ENCODE measurements around the gene PTH2.
A peak's percentile ranks its signal among the peaks of the same experiment; 100 is the strongest.

The PTH2 gene

GRCh38 chr19:49430678-49431329 lies 7.6 kb upstream of the PTH2 start:
- no peak for DNase-seq (ENCODE audit: low read depth)

- no peak for DNase-seq (ENCODE audit: low read depth)
Observed at GRCh38 chr19:49430172-49430677, 7.0 kb upstream of the PTH2 start.

GRCh38 chr19:49428547-49429451 lies 5.6 kb upstream of the PTH2 start:
- DNase-seq (ENCODE audit: low read depth), result no peak

GRCh38 chr19:49427855-49428546 lies 4.8 kb upstream of the PTH2 start:
- DNase-seq (ENCODE audit: low read depth), result no peak

GRCh38 chr19:49427339-49427738 lies 4.1 kb upstream of the PTH2 start:
- no peak for DNase-seq (ENCODE audit: low read depth)

GRCh38 chr19:49425922-49426592 lies 2.8 kb upstream of the PTH2 start:
- no peak for DNase-seq (ENCODE audit: low read depth)

- DNase-seq (ENCODE audit: low read depth), result no peak
Observed at GRCh38 chr19:49425178-49425577, 1.9 kb upstream of the PTH2 start, which contains the start of gene GFY. Gene GFY, plus strand, starts transcription at chr19:49425388. Its CDS starts 1,043 bp downstream, at chr19:49426431.

- no peak for DNase-seq (ENCODE audit: low read depth)
Observed at GRCh38 chr19:49423985-49424303, 703 bp upstream of the PTH2 start.

- no peak for DNase-seq (ENCODE audit: low read depth)
Observed at GRCh38 chr19:49422407-49423070, 702 bp downstream of the PTH2 start.

GRCh38 chr19:49421878-49422202 lies 1.4 kb downstream of the PTH2 start:
- no peak for DNase-seq (ENCODE audit: low read depth)

GRCh38 chr19:49421039-49421877 lies 2.0 kb downstream of the PTH2 start:
- DNase-seq (ENCODE audit: low read depth), result no peak

- no peak for DNase-seq (ENCODE audit: low read depth)
Observed at GRCh38 chr19:49420227-49420626, 3.0 kb downstream of the PTH2 start.

GRCh38 chr19:49419173-49419572 lies 4.1 kb downstream of the PTH2 start:
- no peak for DNase-seq (ENCODE audit: low read depth)

GRCh38 chr19:49418511-49418910 lies 4.7 kb downstream of the PTH2 start:
- no peak for DNase-seq (ENCODE audit: low read depth)

GRCh38 chr19:49417088-49417487 lies 6.2 kb downstream of the PTH2 start:
- DNase-seq (ENCODE audit: low read depth), result no peak

GRCh38 chr19:49415810-49416200 lies 7.4 kb downstream of the PTH2 start:
- no peak for DNase-seq (ENCODE audit: low read depth)

GRCh38 chr19:49415102-49415809 lies 8.0 kb downstream of the PTH2 start:
- DNase-seq (ENCODE audit: low read depth), result peak; percentile 9

GRCh38 chr19:49414256-49414655 lies 9.0 kb downstream of the PTH2 start:
- DNase-seq (ENCODE audit: low read depth), result no peak

- no peak for DNase-seq (ENCODE audit: low read depth)
Observed at GRCh38 chr19:49413348-49413747, 9.9 kb downstream of the PTH2 start.

GRCh38 chr19:49411681-49412326 lies 11.4 kb downstream of the PTH2 start:
- DNase-seq (ENCODE audit: low read depth), result no peak

Measured in fibroblast of gingiva (primary cell).